Glutamatergic neuron (in vitro differentiated cells): Measurements from ENCODE around the gene ADGRL3. TPM values are rescaled to one million over a fixed set of nuclear protein-coding genes. Genes with fewer than 3 reads are reported as not detected.
A peak's percentile ranks its signal among the peaks of the same experiment; 100 is the strongest.

Experiments
- DNase-seq: peaks from one replicate; pipeline ENCODE4 v3.0.0; 2022
- H3K27ac Mint-ChIP-seq: one replicate; pipeline ENCODE4 v1.8.0; 2020; ENCODE audit warnings: mild to moderate bottlenecking, mixed read lengths, inconsistent platforms; ENCODE audit not compliant: unreplicated experiment
- H3K27me3 Mint-ChIP-seq: one replicate; pipeline ENCODE4 v1.8.0; 2020; ENCODE audit warnings: mild to moderate bottlenecking, moderate library complexity, mixed read lengths, inconsistent platforms; ENCODE audit not compliant: unreplicated experiment
- H3K36me3 Mint-ChIP-seq: one replicate; pipeline ENCODE4 v1.8.0; 2020; ENCODE audit warnings: mild to moderate bottlenecking, mixed read lengths, inconsistent platforms; ENCODE audit not compliant: unreplicated experiment
- H3K4me1 Mint-ChIP-seq: one replicate; pipeline ENCODE4 v1.8.0; 2020; ENCODE audit warnings: mild to moderate bottlenecking, low read depth, mixed read lengths, inconsistent platforms; ENCODE audit not compliant: unreplicated experiment
- H3K4me3 Mint-ChIP-seq: one replicate; pipeline ENCODE4 v1.8.0; 2020; ENCODE audit warnings: mild to moderate bottlenecking, mixed read lengths, inconsistent platforms; ENCODE audit not compliant: unreplicated experiment
- H3K9me3 Mint-ChIP-seq: one replicate; pipeline ENCODE4 v1.8.0; 2020; ENCODE audit warnings: mild to moderate bottlenecking, moderate library complexity, mixed read lengths, inconsistent platforms; ENCODE audit not compliant: unreplicated experiment
- total RNA-seq: library from RNA; stranded (reverse); fragmentation: NEBNext Ultra II Directional; extraction: Animal tissue kit (Norgen Biotek cat#: 25700); gene quantifications from one replicate; pipeline ENCODE4 v1.2.1, GENCODE V29; 2021; ENCODE audit not compliant: unreplicated experiment
- TF ChIP-seq, protein P1 (sequence below): fragments of 200-600 bp; sonication (generic); IDR thresholded peaks from one replicate; pipeline ENCODE4 v1.5.0; 2021; ENCODE audit not compliant: partially characterized antibody, unreplicated experiment

Gene ADGRL3
- total RNA-seq, 1 donor from 2014 or later: 193 TPM

DNA sequence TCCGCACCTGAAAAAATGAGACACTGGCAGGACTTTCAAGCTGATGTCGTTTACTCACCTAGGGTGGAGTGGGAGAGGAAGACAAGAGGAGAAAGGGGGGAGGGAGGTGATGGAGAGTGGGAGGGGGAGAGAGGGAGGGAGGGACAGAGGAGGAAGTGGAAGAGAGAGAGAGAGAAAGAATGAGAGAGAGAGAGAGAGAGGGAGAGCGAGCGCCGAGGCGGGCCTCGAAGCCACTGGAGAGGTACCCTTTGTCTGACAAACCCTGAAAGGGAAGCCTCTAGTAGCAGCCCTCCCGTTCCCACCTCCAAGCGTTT, 296 bp upstream of the ADGRL3 start:
- Mint-ChIP-seq H3K4me1 (peaks cover 23% of the 10 kb centered on the region), H3K27me3 (peaks cover 33% of the 10 kb centered on the region), H3K9me3 (peaks cover 28% of the 10 kb centered on the region), H3K4me3 (peak overlapping the region; percentile 78), H3K27ac (peak overlapping the region; percentile 84), H3K36me3 (no peaks in the 10 kb centered on the region)
- no peak for DNase-seq
- TF ChIP-seq, protein P1, sequence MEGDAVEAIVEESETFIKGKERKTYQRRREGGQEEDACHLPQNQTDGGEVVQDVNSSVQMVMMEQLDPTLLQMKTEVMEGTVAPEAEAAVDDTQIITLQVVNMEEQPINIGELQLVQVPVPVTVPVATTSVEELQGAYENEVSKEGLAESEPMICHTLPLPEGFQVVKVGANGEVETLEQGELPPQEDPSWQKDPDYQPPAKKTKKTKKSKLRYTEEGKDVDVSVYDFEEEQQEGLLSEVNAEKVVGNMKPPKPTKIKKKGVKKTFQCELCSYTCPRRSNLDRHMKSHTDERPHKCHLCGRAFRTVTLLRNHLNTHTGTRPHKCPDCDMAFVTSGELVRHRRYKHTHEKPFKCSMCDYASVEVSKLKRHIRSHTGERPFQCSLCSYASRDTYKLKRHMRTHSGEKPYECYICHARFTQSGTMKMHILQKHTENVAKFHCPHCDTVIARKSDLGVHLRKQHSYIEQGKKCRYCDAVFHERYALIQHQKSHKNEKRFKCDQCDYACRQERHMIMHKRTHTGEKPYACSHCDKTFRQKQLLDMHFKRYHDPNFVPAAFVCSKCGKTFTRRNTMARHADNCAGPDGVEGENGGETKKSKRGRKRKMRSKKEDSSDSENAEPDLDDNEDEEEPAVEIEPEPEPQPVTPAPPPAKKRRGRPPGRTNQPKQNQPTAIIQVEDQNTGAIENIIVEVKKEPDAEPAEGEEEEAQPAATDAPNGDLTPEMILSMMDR: no peak

DNA sequence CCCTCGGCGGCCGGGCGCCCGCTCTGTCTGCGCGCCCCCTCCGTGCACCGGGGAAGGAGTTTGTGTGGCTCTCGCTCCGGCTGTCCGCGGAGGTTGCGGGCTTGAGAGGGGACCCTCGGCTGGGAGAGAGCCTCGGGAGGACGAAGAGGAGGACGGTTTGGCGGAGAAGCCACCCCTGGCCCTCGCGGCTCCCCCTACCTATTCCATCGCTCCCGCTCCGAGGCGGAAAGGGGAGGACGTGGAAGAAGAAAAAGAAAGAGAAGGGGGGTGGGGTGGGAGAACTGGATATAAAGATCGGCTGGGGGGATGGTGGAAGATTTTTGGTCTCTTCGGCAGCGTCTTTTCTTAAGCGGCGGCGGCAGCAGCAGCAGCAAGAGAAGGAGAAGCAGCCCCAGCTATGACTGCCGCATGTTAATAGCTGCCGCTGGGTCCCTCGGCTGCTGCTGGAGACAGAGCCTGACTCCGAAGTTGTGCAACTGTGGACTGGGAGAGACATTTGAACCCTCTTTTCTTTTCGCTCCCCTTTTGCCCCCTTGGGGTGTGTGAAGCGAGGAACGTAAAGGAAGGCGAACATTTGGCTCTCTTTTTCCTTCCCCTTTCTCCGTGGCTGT, 895 bp downstream of the ADGRL3 start:
- peak overlapping the region; percentile 97 for H3K4me3 Mint-ChIP-seq
- DNase-seq: peak; percentile 53
- H3K4me1 Mint-ChIP-seq: peaks cover 34% of the 10 kb centered on the region
- H3K9me3 Mint-ChIP-seq: peaks cover 28% of the 10 kb centered on the region
- peak overlapping the region; percentile 99 for H3K27ac Mint-ChIP-seq
- peaks cover 33% of the 10 kb centered on the region for H3K27me3 Mint-ChIP-seq
- TF ChIP-seq, protein P1: no peak
- no peaks in the 10 kb centered on the region for H3K36me3 Mint-ChIP-seq

DNA sequence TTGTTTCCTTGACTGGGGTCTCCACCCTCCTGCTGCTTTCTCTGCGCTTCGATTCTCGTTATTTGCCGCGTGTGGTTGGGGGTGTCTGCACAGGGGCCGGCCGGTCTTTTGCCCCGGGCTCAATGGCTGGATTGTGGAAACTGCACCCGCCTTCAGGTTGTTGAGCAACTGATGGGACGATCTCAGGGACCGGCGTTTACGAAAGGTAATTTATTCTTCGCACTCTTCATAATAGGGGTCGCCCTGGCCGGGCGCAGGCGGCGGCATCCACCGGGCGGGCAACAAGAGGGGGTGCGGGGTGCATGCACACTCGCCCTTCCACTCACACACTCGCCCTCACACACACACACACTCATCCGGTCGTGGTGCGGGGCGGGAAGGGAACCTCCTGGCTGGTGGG, 1.4 kb downstream of the ADGRL3 start:
- H3K27me3 Mint-ChIP-seq: peaks cover 33% of the 10 kb centered on the region
- H3K36me3 Mint-ChIP-seq: no peaks in the 10 kb centered on the region
- peaks cover 28% of the 10 kb centered on the region for H3K9me3 Mint-ChIP-seq
- peaks cover 38% of the 10 kb centered on the region for H3K4me1 Mint-ChIP-seq
- TF ChIP-seq, protein P1: no peak
- peak; percentile 38 for DNase-seq
- peak overlapping the region; percentile 97 for H3K4me3 Mint-ChIP-seq
- peak overlapping the region; percentile 99 for H3K27ac Mint-ChIP-seq

DNA sequence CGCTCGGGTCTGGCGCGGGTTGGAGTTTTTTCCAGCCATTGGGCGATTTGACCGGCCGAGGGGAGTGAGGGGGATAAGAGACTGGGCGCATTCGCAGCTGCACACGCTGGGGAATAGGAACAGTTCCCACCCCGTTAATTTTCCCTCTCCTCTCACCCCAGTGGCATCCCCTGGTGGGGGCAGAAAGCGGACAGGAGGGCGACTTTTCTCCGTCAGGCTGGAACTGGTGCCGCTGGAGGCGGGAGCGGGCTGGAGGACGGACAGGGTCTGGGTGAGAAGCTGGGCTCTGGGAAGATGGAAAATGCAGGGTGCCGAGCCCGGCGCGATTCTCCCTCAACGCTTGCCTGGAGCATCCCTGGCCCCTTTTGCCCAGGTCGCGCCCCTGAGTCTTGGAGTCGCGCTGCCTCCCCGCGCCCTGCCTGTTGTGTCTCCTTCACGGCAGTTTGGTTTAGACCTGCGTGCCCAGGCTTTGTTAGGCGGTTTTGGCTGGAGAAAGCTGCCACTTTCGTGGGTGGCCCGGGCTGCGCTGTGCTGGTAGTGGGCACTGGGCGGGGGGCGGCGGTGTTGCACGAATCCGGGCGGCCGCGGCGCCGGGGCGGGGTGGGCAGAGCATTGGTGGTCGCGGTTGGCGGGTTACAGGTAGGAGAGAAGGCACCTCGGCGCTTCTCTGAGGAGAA, 2.0 kb downstream of the ADGRL3 start:
- Mint-ChIP-seq H3K9me3 (peaks cover 28% of the 10 kb centered on the region), H3K4me1 (peaks cover 33% of the 10 kb centered on the region), H3K27ac (peak overlapping the region; percentile 99), H3K36me3 (no peaks in the 10 kb centered on the region), H3K27me3 (peaks cover 33% of the 10 kb centered on the region), H3K4me3 (peak overlapping the region; percentile 97)
- TF ChIP-seq, protein P1: peak; percentile 14
- peak; percentile 61 for DNase-seq
